Measurements from ENCODE around the gene GPATCH11.

Gene GPATCH11

GRCh38 chr2:37085731-37086147 lies 1.4 kb downstream of the GPATCH11 start:
- Histone ChIP-seq H3K4me1 (peaks cover 12% of the 10 kb centered on the region), H3K27me3 (ENCODE audit: low read depth) (no peaks in the 10 kb centered on the region), H3K36me3 (replicated peaks) (peaks cover 6% of the 10 kb centered on the region; the same call in 1 of the 2 replicates), H3K4me3 (no peak overlapping the region; the same call in 1 of the 2 replicates), H3K9me3 (no peaks in the 10 kb centered on the region)
- no peak for DNase-seq (ENCODE audit: low spot score in 2 of 2)
- in situ Hi-C loops (cut with MboI; ENCODE audit: low sequenced_read_pairs): no loop called here

- no peaks in the 10 kb centered on the region for H3K9me3 ChIP-seq
- in situ Hi-C loops (cut with MboI; ENCODE audit: low sequenced_read_pairs): no loop called here
- DNase-seq (ENCODE audit: low spot score in 2 of 2): no peak
- H3K4me3 ChIP-seq: no peak overlapping the region
- peaks cover 20% of the 10 kb centered on the region for H3K36me3 ChIP-seq (replicated peaks)
- peaks cover 6% of the 10 kb centered on the region for H3K4me1 ChIP-seq
- H3K27me3 ChIP-seq (ENCODE audit: low read depth): no peaks in the 10 kb centered on the region
These were observed 5.7 kb downstream of the GPATCH11 start for GRCh38 chr2:37090019-37090477.

- H3K9me3 ChIP-seq: no peaks in the 10 kb centered on the region
These were observed 7.6 kb downstream of the GPATCH11 start for GRCh38 chr2:37091873-37092272.

GRCh38 chr2:37096568-37096967 lies 12.2 kb downstream of the GPATCH11 start:
- in situ Hi-C loops (cut with MboI; ENCODE audit: low sequenced_read_pairs): no loop called here
- H3K36me3 ChIP-seq (replicated peaks): peaks cover 34% of the 10 kb centered on the region
- no peak for DNase-seq (ENCODE audit: low spot score in 2 of 2)
- H3K4me1 ChIP-seq: no peaks in the 10 kb centered on the region
- no peak overlapping the region for H3K4me3 ChIP-seq
- no peaks in the 10 kb centered on the region for H3K9me3 ChIP-seq
- no peaks in the 10 kb centered on the region for H3K27me3 ChIP-seq (ENCODE audit: low read depth)

More at GRCh38 chr2:37091873-37092272, 7.6 kb downstream of the GPATCH11 start:
- in situ Hi-C loops (cut with MboI; ENCODE audit: low sequenced_read_pairs): no loop called here
- Histone ChIP-seq H3K4me1 (no peaks in the 10 kb centered on the region), H3K27me3 (ENCODE audit: low read depth) (no peaks in the 10 kb centered on the region), H3K36me3 (replicated peaks) (peaks cover 26% of the 10 kb centered on the region), H3K4me3 (no peak overlapping the region)
- DNase-seq (ENCODE audit: low spot score in 2 of 2): no peak

GRCh38 chr2:37098416-37099118 lies 14.2 kb downstream of the GPATCH11 start:
- Histone ChIP-seq H3K4me3 (no peak overlapping the region), H3K9me3 (no peaks in the 10 kb centered on the region), H3K27me3 (ENCODE audit: low read depth) (no peaks in the 10 kb centered on the region), H3K36me3 (replicated peaks) (peaks cover 31% of the 10 kb centered on the region), H3K4me1 (no peaks in the 10 kb centered on the region)
- no peak for DNase-seq (ENCODE audit: low spot score in 2 of 2)
- in situ Hi-C loops (cut with MboI; ENCODE audit: low sequenced_read_pairs): no loop called here

- no peak overlapping the region for H3K4me3 ChIP-seq
- in situ Hi-C loops (cut with MboI; ENCODE audit: low sequenced_read_pairs): no loop called here
- H3K36me3 ChIP-seq (replicated peaks): peaks cover 22% of the 10 kb centered on the region
- no peaks in the 10 kb centered on the region for H3K4me1 ChIP-seq
- no peaks in the 10 kb centered on the region for H3K9me3 ChIP-seq
- no peaks in the 10 kb centered on the region for H3K27me3 ChIP-seq (ENCODE audit: low read depth)
- no peak for DNase-seq (ENCODE audit: low spot score in 2 of 2)
These were observed 15.7 kb downstream of the GPATCH11 start for GRCh38 chr2:37100054-37100453.

GRCh38 chr2:37102588-37102987 lies 18.3 kb downstream of the GPATCH11 start:
- Histone ChIP-seq H3K9me3 (no peaks in the 10 kb centered on the region), H3K36me3 (replicated peaks) (peaks cover 25% of the 10 kb centered on the region), H3K4me3 (no peak overlapping the region), H3K27me3 (ENCODE audit: low read depth) (no peaks in the 10 kb centered on the region), H3K4me1 (no peaks in the 10 kb centered on the region)
- no peak for DNase-seq (ENCODE audit: low spot score in 2 of 2)
- in situ Hi-C loops (cut with MboI; ENCODE audit: low sequenced_read_pairs): no loop called here

GRCh38 chr2:37104178-37104577 lies 19.9 kb downstream of the GPATCH11 start:
- H3K9me3 ChIP-seq: no peaks in the 10 kb centered on the region
- no peaks in the 10 kb centered on the region for H3K4me1 ChIP-seq
- in situ Hi-C loops (cut with MboI; ENCODE audit: low sequenced_read_pairs): no loop called here
- no peak overlapping the region for H3K4me3 ChIP-seq
- DNase-seq (ENCODE audit: low spot score in 2 of 2): no peak
- no peaks in the 10 kb centered on the region for H3K27me3 ChIP-seq (ENCODE audit: low read depth)
- peaks cover 35% of the 10 kb centered on the region for H3K36me3 ChIP-seq (replicated peaks)

- in situ Hi-C loops (cut with MboI; ENCODE audit: low sequenced_read_pairs): no loop called here
- peaks cover 33% of the 10 kb centered on the region for H3K36me3 ChIP-seq (replicated peaks)
- no peak overlapping the region for H3K4me3 ChIP-seq
- no peaks in the 10 kb centered on the region for H3K27me3 ChIP-seq (ENCODE audit: low read depth)
- no peak for DNase-seq (ENCODE audit: low spot score in 2 of 2)
- no peaks in the 10 kb centered on the region for H3K9me3 ChIP-seq
- no peaks in the 10 kb centered on the region for H3K4me1 ChIP-seq
These were observed 20.8 kb downstream of the GPATCH11 start for GRCh38 chr2:37105150-37105549.

GRCh38 chr2:37109523-37109922 lies 25.2 kb downstream of the GPATCH11 start:
- Histone ChIP-seq H3K4me3 (no peak overlapping the region), H3K9me3 (no peaks in the 10 kb centered on the region), H3K36me3 (replicated peaks) (peaks cover 30% of the 10 kb centered on the region), H3K4me1 (no peaks in the 10 kb centered on the region), H3K27me3 (ENCODE audit: low read depth) (no peaks in the 10 kb centered on the region)
- no peak for DNase-seq (ENCODE audit: low spot score in 2 of 2)
- in situ Hi-C loops (cut with MboI; ENCODE audit: low sequenced_read_pairs): no loop called here

- in situ Hi-C loops (cut with MboI; ENCODE audit: low sequenced_read_pairs): no loop called here
- Histone ChIP-seq H3K27me3 (ENCODE audit: low read depth) (no peaks in the 10 kb centered on the region), H3K4me1 (no peaks in the 10 kb centered on the region), H3K4me3 (no peak overlapping the region), H3K9me3 (no peaks in the 10 kb centered on the region), H3K36me3 (replicated peaks) (peaks cover 30% of the 10 kb centered on the region)
- DNase-seq (ENCODE audit: low spot score in 2 of 2): no peak
These were observed 26.2 kb downstream of the GPATCH11 start for GRCh38 chr2:37110306-37111212.

- no peaks in the 10 kb centered on the region for H3K27me3 ChIP-seq (ENCODE audit: low read depth)
- H3K36me3 ChIP-seq (replicated peaks): peaks cover 21% of the 10 kb centered on the region
- H3K4me1 ChIP-seq: no peaks in the 10 kb centered on the region
- H3K4me3 ChIP-seq: no peak overlapping the region
- H3K9me3 ChIP-seq: no peaks in the 10 kb centered on the region
- in situ Hi-C loops (cut with MboI; ENCODE audit: low sequenced_read_pairs): no loop called here
- DNase-seq (ENCODE audit: low spot score in 2 of 2): no peak
These were observed 27.6 kb downstream of the GPATCH11 start for GRCh38 chr2:37111958-37112357.

- no peak for DNase-seq (ENCODE audit: low spot score in 2 of 2)
- in situ Hi-C loops (cut with MboI; ENCODE audit: low sequenced_read_pairs): no loop called here
- peaks cover 12% of the 10 kb centered on the region for H3K36me3 ChIP-seq (replicated peaks)
These were observed 33.2 kb downstream of the GPATCH11 start for GRCh38 chr2:37117566-37117965.

GRCh38 chr2:37119157-37119556 lies 34.8 kb downstream of the GPATCH11 start:
- in situ Hi-C loops (cut with MboI; ENCODE audit: low sequenced_read_pairs): no loop called here
- no peak overlapping the region for H3K4me3 ChIP-seq
- H3K4me1 ChIP-seq: no peaks in the 10 kb centered on the region
- no peaks in the 10 kb centered on the region for H3K9me3 ChIP-seq
- H3K36me3 ChIP-seq (replicated peaks): peaks cover 13% of the 10 kb centered on the region
- no peak for DNase-seq (ENCODE audit: low spot score in 2 of 2)
- no peaks in the 10 kb centered on the region for H3K27me3 ChIP-seq (ENCODE audit: low read depth)

More at GRCh38 chr2:37117566-37117965, 33.2 kb downstream of the GPATCH11 start:
- no peaks in the 10 kb centered on the region for H3K4me1 ChIP-seq
- no peak overlapping the region for H3K4me3 ChIP-seq
- H3K27me3 ChIP-seq (ENCODE audit: low read depth): no peaks in the 10 kb centered on the region
- no peaks in the 10 kb centered on the region for H3K9me3 ChIP-seq
